GM21381 (cell line): ENCODE measurements around the gene CNFN.
"Not testable (repeated sequence)": the region's sequence is repeated elsewhere in the genome, so short reads cannot be mapped to it uniquely, and the experiment has no call there.

Experiments used
- ATAC-seq: cut with Tn5 transposase; IDR thresholded peaks from one replicate; pipeline ENCODE4 v1.9.1; 2021; ENCODE audit warnings: mild to moderate bottlenecking, moderate library complexity; ENCODE audit not compliant: unreplicated experiment

Gene CNFN

DNA sequence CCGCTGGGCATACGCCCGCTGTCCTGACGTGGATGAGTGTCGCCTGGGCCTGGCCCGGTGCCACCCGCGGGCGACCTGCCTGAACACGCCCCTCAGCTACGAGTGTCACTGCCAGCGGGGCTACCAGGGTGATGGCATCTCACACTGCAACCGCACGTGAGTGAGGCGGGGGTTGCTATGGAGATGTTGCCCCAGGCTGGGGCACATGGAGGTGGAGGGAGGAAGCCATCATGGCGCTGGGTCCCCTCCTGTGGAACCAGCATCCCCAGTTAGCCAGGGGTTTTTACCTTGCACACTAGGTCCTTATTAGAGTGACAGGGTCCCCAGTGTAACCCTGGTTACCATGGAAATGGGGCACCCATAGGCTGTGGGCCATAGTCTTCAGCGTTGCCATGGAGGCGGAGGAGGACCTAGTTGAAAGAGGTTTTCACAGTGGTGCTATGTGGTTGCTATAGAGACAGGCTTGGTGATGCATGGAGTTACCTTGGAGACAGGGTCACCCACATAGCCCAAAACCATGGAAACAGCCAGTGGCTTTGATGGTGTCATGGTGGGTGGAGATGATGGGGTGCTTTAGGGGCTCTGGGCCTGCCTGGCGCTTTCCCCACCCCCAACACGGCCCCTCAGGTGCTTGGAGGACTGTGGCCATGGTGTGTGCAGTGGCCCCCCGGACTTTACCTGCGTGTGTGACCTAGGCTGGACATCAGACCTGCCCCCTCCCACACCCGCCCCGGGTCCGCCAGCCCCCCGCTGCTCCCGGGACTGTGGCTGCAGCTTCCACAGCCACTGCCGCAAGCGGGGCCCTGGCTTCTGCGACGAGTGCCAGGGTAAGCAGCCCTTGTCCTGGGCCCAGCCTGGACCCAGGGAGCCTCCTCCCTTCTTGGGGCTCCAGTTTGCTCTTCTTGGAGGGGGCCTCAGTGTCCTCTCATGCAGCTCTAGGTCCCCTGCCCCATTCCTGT is 37.5 kb downstream of the CNFN start:
- no peak for ATAC-seq

DNA sequence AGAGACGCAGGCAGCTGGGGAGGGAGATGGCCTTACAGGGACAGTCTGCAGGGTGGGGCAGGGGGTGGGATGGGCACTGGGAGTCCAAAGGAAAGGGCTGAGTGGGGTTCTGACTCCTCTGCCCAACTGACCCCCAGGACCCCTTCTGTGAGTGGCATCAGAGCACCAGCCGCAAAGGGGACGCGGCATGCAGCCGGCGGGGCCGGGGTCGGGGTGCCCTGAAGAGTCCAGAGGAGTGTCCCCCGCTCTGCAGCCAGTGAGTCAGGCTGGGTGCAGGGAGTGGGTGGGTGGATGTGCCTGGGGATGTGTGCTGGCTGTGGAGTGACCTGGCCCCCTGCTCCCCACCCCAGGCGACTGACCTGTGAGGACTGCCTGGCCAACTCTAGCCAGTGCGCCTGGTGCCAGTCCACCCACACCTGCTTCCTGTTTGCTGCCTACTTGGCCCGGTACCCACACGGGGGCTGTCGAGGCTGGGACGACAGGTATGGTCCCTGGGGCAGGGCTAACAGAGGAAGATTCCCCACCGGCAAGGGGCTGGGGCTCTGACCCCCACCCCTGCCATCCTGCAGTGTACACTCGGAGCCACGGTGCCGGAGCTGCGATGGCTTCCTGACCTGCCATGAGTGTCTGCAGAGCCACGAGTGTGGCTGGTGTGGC is 38.9 kb downstream of the CNFN start:
- ATAC-seq: no peak

DNA sequence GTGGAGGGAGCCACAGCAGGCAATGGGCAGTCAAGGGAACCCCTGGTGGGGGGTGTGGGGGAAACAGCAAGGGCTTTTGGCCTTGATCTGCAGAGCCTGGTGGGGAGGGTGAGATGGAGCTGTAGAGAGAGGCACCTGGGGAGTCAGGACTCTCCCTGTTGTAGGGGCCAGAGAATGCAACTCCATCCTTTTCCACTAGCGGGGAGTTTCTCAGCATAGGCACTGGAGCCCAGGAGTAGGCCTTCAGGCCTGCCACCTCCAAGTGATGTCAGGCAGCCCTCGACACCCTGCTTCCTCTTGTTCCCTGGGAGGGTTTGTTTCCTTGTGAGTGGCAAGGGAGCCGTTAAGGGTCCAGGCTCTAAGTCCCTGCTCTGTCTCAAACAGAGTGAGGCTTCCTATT is 39.7 kb downstream of the CNFN start:
- ATAC-seq: no peak

DNA sequence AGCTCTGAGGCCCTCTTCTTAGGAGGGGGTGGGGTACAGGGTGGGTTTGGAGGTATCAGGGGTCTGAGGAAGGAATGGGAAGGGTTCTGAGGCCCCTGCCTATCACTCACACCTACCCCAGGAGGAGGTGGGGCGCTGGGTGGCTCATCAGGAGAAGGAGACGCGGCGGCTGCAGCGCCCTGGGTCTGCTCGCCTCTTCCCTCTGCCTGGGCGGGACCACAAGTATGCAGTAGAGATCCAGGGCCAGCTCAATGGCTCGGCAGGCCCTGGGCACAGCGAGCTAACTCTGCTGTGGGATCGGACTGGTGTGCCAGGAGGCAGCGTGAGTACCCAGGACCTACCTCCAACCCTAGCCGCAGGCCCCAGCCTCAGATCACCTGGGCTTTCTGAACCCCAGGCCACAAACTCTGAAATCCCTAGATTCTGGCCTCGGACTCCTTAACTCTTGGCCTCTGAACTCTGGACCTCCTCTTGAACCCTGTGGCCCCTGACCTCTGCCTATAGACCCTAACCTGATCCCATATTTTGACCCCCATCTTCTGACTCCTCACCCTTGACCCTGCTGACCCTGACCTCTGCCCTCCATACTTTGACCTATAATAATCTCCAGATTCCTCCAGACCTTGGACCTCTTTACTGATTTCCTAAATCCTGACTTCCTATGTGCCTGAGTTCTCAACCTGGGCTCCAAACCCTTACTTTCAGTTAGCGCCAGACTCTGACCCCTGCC is 40.6 kb downstream of the CNFN start:
- ATAC-seq: no peak

DNA sequence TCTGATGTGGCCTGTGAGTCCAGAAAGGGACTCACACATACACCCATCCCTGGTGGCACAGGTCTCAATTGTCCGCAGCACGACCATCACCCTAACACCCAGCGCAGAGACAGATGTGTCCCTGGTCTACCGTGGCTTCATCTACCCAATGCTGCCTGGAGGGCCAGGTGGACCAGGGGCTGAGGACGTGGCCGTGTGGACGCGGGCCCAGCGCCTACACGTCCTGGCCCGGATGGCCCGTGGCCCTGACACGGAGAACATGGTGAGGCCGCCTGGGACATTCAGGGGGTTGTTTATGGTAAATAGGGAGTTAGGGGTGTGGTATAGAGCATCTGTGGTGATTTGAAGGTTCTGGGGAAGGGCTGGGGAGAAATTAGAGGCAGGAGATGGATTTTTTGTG is 41.9 kb downstream of the CNFN start:
- no peak for ATAC-seq

DNA sequence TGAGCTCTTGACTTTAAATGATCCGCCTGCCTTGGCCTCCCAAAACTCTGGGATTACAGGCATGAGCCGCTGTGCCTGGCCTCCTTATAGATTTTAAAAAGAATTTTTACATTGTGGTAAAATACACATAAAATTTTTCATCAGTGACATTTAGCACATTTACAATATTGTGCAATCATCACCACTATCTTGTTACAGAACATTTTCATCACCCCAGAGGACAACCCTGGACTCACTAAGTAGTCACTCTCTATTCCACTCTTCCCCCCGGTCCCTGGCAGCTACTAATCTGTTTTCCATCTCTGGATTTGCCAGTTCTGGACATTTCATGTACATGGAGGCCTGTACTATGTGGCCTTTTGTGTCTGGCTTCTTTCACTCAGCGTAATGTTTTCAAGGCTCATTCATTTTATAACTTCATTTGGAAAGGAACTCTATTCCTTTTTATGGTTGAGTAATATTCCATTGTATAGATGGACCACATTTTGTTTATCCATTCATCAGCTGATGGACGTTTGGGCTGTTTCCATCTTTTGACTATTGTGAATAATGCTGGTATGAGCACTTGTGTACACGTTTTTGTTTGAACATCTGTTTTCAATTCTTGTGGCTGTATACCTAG is 44.8 kb downstream of the CNFN start:
- ATAC-seq: no peak

DNA sequence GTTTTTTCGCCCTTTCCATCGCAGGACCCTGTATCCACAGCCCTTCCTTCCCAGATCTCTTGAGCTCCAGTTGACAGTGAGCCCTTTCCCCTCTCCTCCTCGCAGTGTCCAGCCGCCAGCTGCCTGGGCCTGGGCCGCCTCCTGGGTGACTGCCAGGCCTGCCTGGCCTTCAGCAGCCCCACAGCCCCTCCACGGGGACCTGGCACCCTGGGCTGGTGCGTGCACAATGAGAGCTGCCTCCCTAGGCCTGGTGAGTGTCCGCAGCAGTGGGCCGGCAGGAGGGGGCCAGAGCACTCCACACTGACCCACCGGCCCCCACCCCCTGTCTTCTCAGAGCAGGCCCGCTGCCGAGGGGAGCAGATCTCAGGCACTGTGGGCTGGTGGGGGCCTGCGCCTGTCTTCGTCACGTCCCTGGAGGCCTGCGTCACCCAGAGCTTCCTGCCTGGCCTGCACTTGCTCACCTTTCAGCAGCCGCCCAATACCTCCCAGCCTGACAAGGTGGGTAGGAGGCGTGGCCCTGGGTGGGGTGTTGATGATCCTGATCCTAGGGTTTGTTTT is 45.7 kb downstream of the CNFN start:
- no peak for ATAC-seq

DNA sequence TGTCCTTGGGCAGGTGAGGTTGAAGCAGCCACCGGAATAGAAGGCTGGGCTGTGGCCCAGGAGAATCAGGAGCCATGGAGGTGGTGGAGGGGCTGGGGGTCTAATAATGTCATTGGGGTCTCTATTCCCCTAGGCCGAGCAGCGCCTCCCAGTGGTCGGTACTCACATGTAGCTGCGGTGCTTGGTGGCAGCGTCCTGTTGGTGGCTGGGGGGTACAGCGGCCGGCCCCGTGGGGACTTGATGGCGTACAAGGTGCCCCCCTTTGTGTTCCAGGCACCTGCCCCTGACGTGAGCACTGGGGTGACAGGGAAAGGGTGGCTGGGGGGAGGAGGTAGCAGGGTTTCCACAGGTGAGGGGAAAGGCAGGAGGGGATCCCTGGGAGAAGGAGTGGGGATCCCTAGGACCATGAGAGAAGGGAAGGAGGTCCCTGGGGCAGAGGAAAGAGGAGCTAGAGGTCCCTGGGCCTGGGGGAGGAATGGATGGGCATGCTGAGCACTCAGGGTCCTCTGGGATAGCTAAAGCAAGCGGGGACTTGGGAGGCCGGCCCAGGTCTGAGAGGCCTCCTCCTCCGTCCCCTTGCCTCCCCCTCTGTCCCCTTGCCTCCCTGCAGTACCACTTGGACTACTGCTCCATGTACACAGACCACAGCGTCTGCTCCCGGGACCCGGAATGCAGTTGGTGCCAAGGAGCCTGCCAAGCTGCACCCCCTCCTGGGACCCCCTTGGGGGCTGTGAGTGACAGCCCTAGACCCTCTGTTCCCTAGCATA is 46.6 kb downstream of the CNFN start:
- ATAC-seq: no peak

DNA sequence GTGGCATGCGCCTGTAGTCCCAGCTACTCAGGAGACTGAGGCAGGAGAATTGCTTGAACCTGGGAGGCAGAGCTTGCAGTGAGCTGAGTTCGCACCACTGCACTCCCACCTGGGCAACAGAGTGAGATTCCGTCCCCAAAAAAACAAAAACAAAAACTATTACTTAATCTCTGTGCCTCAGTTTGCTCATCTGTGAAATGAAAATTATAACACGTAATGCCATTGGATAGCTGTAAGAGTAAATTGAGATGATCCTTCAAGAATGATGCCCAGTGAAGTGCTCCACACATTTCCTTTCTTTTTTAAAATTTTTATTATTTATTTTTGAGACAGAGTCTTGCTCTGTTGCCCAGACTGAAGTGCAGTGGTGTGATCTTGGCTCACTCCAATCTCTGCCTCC is 50.2 kb downstream of the CNFN start:
- ATAC-seq: not testable (repeated sequence)

DNA sequence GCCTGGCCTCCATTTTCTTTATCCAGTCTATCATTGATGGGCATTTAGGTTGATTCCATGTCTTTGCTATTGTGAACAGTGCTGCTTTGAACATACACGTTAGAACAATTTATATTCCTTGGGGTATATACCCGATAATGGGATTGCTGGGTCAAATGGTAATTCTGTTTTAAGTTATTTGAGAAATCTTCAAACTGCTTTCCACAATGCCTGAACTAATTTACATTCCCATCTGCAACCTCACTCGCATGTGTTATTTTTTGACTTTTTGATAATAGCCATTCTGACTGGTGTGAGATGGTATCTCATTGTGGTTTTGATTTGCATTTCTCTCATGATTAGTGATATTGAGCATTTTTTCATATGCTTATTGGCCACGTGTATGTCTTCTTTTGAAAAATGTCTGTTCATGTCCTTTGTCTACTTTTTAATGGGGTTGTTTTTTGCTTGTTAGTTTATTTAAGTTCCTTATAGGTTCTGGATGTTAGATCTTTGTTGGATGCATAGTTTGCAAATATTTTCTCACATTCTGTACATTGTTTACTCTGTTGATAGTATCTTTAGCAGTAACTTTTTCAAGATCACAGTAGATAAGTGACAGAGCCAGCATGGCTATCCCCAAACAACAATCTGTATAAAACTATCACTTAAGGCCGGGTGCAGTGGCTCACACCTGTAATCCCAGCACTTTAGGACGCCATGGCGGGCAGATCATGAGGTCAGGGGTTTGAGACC is 50.8 kb downstream of the CNFN start:
- ATAC-seq: not testable (repeated sequence)
